ENCODE measurements around the gene RPS6KL1. TPM values are rescaled to one million over a fixed set of nuclear protein-coding genes. Genes with fewer than 3 reads are reported as not detected.

Gene RPS6KL1
- total RNA-seq, 2 experiments from 2014 or later: 12.5 to 12.7 TPM

DNA sequence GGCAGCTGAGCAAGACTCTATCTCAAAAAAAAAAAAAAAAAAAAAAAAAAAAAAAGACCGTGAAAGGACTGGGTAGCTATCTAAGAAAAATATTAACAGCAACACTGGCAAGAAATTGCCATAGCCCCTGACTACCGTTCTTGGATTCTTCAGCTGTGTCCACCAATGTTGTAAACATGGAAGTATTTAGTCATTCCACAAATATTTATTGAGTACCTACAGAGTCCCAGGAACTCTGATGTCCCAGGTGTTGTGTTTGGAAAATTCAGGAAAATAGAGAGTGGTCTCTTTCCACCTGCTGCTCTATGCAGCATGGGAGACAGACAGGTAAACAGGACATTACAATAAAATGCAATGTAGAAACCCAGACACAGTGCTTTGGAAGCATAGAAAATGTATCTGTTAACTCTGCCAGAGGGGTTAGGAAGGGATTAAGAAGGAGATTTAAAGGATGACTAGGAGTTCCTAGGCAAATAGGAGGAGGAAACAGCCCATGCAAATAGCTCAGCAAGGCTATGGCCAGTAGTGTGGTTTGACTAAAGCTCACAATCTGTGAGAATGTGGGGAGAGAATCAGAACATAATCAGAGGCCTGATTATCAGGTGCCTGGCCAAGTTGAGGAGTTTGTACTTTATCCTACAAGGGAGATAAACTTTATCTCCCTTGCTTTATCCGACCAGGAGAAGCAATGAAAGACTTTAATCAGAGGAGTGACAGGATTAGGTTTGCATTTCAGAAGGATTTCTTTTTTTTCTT lies 43.5 kb downstream of the RPS6KL1 start:
- POLR2A ChIA-PET: no interaction called here
- TF ChIP-seq, protein P1, sequence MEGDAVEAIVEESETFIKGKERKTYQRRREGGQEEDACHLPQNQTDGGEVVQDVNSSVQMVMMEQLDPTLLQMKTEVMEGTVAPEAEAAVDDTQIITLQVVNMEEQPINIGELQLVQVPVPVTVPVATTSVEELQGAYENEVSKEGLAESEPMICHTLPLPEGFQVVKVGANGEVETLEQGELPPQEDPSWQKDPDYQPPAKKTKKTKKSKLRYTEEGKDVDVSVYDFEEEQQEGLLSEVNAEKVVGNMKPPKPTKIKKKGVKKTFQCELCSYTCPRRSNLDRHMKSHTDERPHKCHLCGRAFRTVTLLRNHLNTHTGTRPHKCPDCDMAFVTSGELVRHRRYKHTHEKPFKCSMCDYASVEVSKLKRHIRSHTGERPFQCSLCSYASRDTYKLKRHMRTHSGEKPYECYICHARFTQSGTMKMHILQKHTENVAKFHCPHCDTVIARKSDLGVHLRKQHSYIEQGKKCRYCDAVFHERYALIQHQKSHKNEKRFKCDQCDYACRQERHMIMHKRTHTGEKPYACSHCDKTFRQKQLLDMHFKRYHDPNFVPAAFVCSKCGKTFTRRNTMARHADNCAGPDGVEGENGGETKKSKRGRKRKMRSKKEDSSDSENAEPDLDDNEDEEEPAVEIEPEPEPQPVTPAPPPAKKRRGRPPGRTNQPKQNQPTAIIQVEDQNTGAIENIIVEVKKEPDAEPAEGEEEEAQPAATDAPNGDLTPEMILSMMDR (IDR thresholded peaks at IDR 0.05): no peak
- peaks cover 65% of the 10 kb centered on the region for H3K4me1 Mint-ChIP-seq (ENCODE audit: low read depth)
- H3K4me1 ChIP-seq (ENCODE audit: insufficient read depth, low read length): peaks cover 58% of the 10 kb centered on the region
- ATAC-seq (ENCODE audit: poor library complexity) (no peak), DNase-seq (no peak)
- no peaks in the 10 kb centered on the region for H3K27me3 Mint-ChIP-seq
- H3K4me3 Mint-ChIP-seq: peak overlapping the region; percentile 62
- CTCF ChIA-PET: interaction anchor here (1.1 to 1.7 kb wide), 2 partner anchors 18 to 26 kb away, joined by 4 to 11 read pairs; no protein-coding TSS in a partner anchor
- H3K27ac Mint-ChIP-seq: peak overlapping the region; percentile 92
- H3K36me3 ChIP-seq (ENCODE audit: insufficient read depth, low read length): peaks cover 7% of the 10 kb centered on the region
- H3K4me3 ChIP-seq (ENCODE audit: low read length): no peak overlapping the region
- no peaks in the 10 kb centered on the region for H3K9me3 ChIP-seq (ENCODE audit: control insufficient read depth in 1 of 2, insufficient read depth in 1 of 2, low read length in 2 of 2)
- no peaks in the 10 kb centered on the region for H3K27me3 ChIP-seq (ENCODE audit: control insufficient read depth in 1 of 2, insufficient read depth in 2 of 2, low read length in 2 of 2)
- H3K9me3 Mint-ChIP-seq: no peaks in the 10 kb centered on the region
- H3K36me3 Mint-ChIP-seq (ENCODE audit: low read depth): peaks cover 21% of the 10 kb centered on the region
- intact Hi-C loops (cut with DNase I, micrococcal nuclease): loop anchor here in 1 of 2 experiments (2.0 to 5.0 kb wide), 2 partner anchors 17 to 117 kb away; partner anchors contain the start of gene YLPM1
- H3K27ac ChIP-seq (ENCODE audit: low read depth in 1 of 2, low read length in 2 of 2): peak overlapping the region in 1 of 2 donors; percentile 7

DNA sequence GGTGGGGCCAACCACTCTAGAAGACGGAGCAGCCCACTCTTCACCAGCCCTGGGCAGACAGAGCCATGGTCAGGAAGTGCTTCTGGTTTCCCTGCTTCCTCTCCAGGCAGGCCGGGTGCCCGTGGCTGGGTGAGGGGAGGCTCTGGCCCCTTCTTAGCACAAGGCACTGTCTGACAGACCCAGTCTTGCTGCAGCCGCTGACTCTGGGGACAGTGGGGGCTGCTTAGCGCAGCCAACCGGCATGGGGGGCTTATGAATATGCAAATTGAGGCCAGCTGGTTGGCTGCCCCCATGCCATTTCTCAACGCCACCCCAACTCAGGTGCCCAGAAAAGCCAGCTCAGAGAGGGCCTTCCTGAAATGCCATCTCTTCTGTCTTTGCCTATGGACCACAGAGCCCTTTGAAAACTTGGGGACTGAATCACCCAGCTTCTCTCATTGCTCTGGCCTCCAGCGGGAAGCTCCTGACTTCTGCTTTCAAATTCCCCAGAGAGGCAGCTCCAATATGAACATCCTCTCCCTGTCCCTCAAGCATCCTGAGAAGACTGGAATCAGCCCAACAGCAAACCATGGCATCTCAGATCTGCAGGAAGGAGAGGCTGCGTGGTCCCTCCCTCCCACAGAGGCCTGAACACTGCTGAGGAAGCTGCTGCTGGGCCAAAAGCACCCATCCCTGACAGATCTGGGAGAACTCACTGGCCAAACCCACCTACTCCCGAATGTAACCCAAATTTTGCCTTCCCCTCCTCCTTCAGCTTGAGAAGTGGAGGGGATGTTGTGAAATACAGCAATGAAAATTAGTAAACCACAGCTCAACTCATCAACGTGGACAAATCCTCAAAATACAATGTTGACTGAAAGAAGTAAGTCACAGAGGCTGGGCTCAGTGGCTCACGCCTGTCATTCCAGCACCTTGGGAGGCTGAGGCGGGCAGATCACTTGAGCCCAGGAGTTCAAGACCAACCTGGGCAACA lies 46.8 kb downstream of the RPS6KL1 start, which contains the start of gene PROX2:
TSS of gene PROX2 (minus strand) at position 205 of the 973 bp plus-strand sequence. CDS start 12,311 bp downstream, outside the sequence.
- no peak within 1 kb of the TSS for H3K4me3 ChIP-seq (ENCODE audit: low read length)
- Mint-ChIP-seq H3K36me3 (ENCODE audit: low read depth) (no peaks in the 10 kb centered on the region), H3K4me3 (peak within 1 kb of the TSS; percentile 32), H3K4me1 (ENCODE audit: low read depth) (peaks cover 42% of the 10 kb centered on the region), H3K27ac (peak within 1 kb of the TSS; percentile 17), H3K9me3 (no peaks in the 10 kb centered on the region), H3K27me3 (no peaks in the 10 kb centered on the region)
- H3K36me3 ChIP-seq (ENCODE audit: insufficient read depth, low read length): no peaks in the 10 kb centered on the region
- peaks cover 34% of the 10 kb centered on the region for H3K4me1 ChIP-seq (ENCODE audit: insufficient read depth, low read length)
- ChIA-PET CTCF (interaction anchor here (1.4 to 1.6 kb wide), 2 partner anchors 15 to 30 kb away, joined by 5 read pairs; no protein-coding TSS in a partner anchor), POLR2A (interaction anchor here (0.9 to 1.1 kb wide), 2 partner anchors 8 to 13 kb away, joined by 3 read pairs; no protein-coding TSS in a partner anchor)
- H3K9me3 ChIP-seq (ENCODE audit: control insufficient read depth in 1 of 2, insufficient read depth in 1 of 2, low read length in 2 of 2): no peaks in the 10 kb centered on the region
- no peak within 1 kb of the TSS for H3K27ac ChIP-seq (ENCODE audit: low read depth in 1 of 2, low read length in 2 of 2)
- intact Hi-C loops (cut with DNase I, micrococcal nuclease): no loop called here
- TF ChIP-seq, protein P1 (IDR thresholded peaks at IDR 0.05): no peak
- no peaks in the 10 kb centered on the region for H3K27me3 ChIP-seq (ENCODE audit: control insufficient read depth in 1 of 2, insufficient read depth in 2 of 2, low read length in 2 of 2)
- DNase-seq (peak in 9 of 14 experiments; percentile 8 to 46 (median 21)), ATAC-seq (ENCODE audit: poor library complexity) (peak; percentile 63)

DNA sequence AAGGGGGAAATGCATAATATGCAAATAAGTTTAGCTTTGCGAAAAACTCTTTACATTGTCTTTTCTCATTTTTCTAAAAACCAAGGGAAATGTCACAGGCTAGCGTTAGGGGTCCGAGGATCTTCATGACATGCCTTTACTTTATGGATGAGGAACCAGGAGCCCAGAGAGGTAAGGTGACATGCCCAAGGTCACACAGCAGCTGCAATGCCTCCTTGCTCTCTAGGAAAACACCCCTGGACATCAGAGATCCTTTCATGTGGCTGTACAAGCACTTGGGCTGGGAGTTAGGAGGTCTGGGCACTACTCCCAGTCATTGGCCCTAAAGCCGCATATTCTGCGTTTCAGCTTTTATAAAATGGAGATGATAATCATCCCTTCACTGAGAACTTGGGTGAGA lies 47.9 kb downstream of the RPS6KL1 start:
- H3K36me3 Mint-ChIP-seq (ENCODE audit: low read depth): no peaks in the 10 kb centered on the region
- Histone ChIP-seq H3K36me3 (ENCODE audit: insufficient read depth, low read length) (no peaks in the 10 kb centered on the region), H3K9me3 (ENCODE audit: control insufficient read depth in 1 of 2, insufficient read depth in 1 of 2, low read length in 2 of 2) (no peaks in the 10 kb centered on the region), H3K4me1 (ENCODE audit: insufficient read depth, low read length) (peaks cover 26% of the 10 kb centered on the region), H3K27me3 (ENCODE audit: control insufficient read depth in 1 of 2, insufficient read depth in 2 of 2, low read length in 2 of 2) (no peaks in the 10 kb centered on the region), H3K4me3 (ENCODE audit: low read length) (no peak overlapping the region), H3K27ac (ENCODE audit: low read depth in 1 of 2, low read length in 2 of 2) (no peak overlapping the region)
- no peaks in the 10 kb centered on the region for H3K27me3 Mint-ChIP-seq
- DNase-seq (no peak), ATAC-seq (ENCODE audit: poor library complexity) (no peak)
- no peaks in the 10 kb centered on the region for H3K9me3 Mint-ChIP-seq
- TF ChIP-seq, protein P1 (IDR thresholded peaks at IDR 0.05): no peak
- POLR2A ChIA-PET: interaction anchor here (0.7 to 1.4 kb wide), 2 partner anchors 113 to 202 kb away, joined by 3 read pairs; no protein-coding TSS in a partner anchor
- peak overlapping the region; percentile 6 for H3K27ac Mint-ChIP-seq
- peak overlapping the region; percentile 25 for H3K4me3 Mint-ChIP-seq
- intact Hi-C loops (cut with DNase I, micrococcal nuclease): no loop called here
- CTCF ChIA-PET: interaction anchor here (0.9 kb wide), 1 partner anchor 31 kb away, joined by 4 read pairs; no protein-coding TSS in a partner anchor
- H3K4me1 Mint-ChIP-seq (ENCODE audit: low read depth): peaks cover 32% of the 10 kb centered on the region
